ENCODE results near the gene PCK1. TPM values are rescaled to one million over a fixed set of nuclear protein-coding genes. Genes with fewer than 3 reads are reported as not detected.

Gene PCK1
- total RNA-seq, 1 experiment from 2014 or later, result not detected

GRCh38 chr20:57596998-57597939, 36.4 kb downstream of the PCK1 start:
- no peaks in the 10 kb centered on the region for H3K9me3 Mint-ChIP-seq
- Histone ChIP-seq H3K79me1 (ENCODE audit: insufficient read depth, low read depth, low read length, poor library complexity, severe bottlenecking) (no peaks in the 10 kb centered on the region), H3K79me2 (ENCODE audit: insufficient read depth, low read length) (no peaks in the 10 kb centered on the region), H3K9ac (ENCODE audit: extremely low read depth, insufficient read length, low read length) (no peak overlapping the region), H3K23ac (ENCODE audit: insufficient read length, low read depth, low read length) (no peak overlapping the region), H4K91ac (ENCODE audit: insufficient read length, low read depth, low read length) (no peak overlapping the region), H3K14ac (ENCODE audit: insufficient read depth, low read length) (no peak overlapping the region), H2BK5ac (ENCODE audit: insufficient read length, low read length) (no peak overlapping the region), H2AK5ac (ENCODE audit: insufficient read length, low read length) (no peak overlapping the region), H3K27ac (ENCODE audit: insufficient read length, low read depth, low read length) (no peak overlapping the region), H3K18ac (ENCODE audit: insufficient read length, low read depth, low read length) (no peak overlapping the region), H4K8ac (replicated peaks; ENCODE audit: insufficient read length, low read depth, low read length) (no peak overlapping the region), H2BK12ac (ENCODE audit: insufficient read length, low read depth, low read length) (no peak overlapping the region), H3K9me3 (ENCODE audit: control insufficient read depth, low read depth, low read length) (no peaks in the 10 kb centered on the region), H3T11ph (ENCODE audit: low read length) (no peak overlapping the region), H3K4me1 (ENCODE audit: insufficient read depth, low read length) (no peaks in the 10 kb centered on the region), H2AFZ (ENCODE audit: low read length) (no peak overlapping the region), H3K56ac (ENCODE audit: insufficient read length, low read depth, low read length) (no peak overlapping the region), H4K5ac (ENCODE audit: insufficient read length, low read depth, low read length) (no peak overlapping the region), H3K27me3 (ENCODE audit: insufficient read depth, low read length) (no peaks in the 10 kb centered on the region), H4K20me1 (ENCODE audit: control insufficient read depth, insufficient read depth, insufficient read length) (no peaks in the 10 kb centered on the region), H3K4me2 (ENCODE audit: insufficient read depth, insufficient read length, low read length) (no peak overlapping the region), H2BK20ac (ENCODE audit: low read depth, low read length, poor library complexity, severe bottlenecking) (no peak overlapping the region), H3K23me2 (ENCODE audit: insufficient read length, low read depth, low read length, poor library complexity, severe bottlenecking) (no peaks in the 10 kb centered on the region), H2BK120ac (ENCODE audit: low read depth, low read length, poor library complexity, severe bottlenecking) (no peak overlapping the region), H3K4ac (ENCODE audit: low read depth, low read length) (no peak overlapping the region), H2BK15ac (ENCODE audit: low read depth, low read length) (no peak overlapping the region)
- peaks cover 13 to 27% of the 10 kb centered on the region in 2 experiments for H3K4me1 Mint-ChIP-seq
- DNase-seq, result peak; percentile 75
- peaks cover 6% of the 10 kb centered on the region; the same call in 1 of the 2 replicates for H3K27me3 Mint-ChIP-seq (ENCODE audit: low read depth)
- TF ChIP-seq, protein P1, sequence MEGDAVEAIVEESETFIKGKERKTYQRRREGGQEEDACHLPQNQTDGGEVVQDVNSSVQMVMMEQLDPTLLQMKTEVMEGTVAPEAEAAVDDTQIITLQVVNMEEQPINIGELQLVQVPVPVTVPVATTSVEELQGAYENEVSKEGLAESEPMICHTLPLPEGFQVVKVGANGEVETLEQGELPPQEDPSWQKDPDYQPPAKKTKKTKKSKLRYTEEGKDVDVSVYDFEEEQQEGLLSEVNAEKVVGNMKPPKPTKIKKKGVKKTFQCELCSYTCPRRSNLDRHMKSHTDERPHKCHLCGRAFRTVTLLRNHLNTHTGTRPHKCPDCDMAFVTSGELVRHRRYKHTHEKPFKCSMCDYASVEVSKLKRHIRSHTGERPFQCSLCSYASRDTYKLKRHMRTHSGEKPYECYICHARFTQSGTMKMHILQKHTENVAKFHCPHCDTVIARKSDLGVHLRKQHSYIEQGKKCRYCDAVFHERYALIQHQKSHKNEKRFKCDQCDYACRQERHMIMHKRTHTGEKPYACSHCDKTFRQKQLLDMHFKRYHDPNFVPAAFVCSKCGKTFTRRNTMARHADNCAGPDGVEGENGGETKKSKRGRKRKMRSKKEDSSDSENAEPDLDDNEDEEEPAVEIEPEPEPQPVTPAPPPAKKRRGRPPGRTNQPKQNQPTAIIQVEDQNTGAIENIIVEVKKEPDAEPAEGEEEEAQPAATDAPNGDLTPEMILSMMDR (conservative IDR thresholded peaks at IDR 0.05), result peak; percentile 96
- no peaks in the 10 kb centered on the region for H3K36me3 Mint-ChIP-seq (ENCODE audit: insufficient read depth in 1 of 3, low read depth in 3 of 3)
- WGBS (ENCODE audit: extremely low coverage, insufficient read length, low lambda C conversion rate), result no CpG with 5 or more reads among the region's 39 CpGs
- H3K4me3 Mint-ChIP-seq, result no peak overlapping the region
- no peak overlapping the region; a peak in 1 of 7 replicates for H3K27ac Mint-ChIP-seq

All from H9 (cell line).